ENCODE results near the gene SARDH. TPM values are rescaled to one million over a fixed set of nuclear protein-coding genes. Genes with fewer than 3 reads are reported as not detected.
"Not testable (repeated sequence)": the region's sequence is repeated elsewhere in the genome, so short reads cannot be mapped to it uniquely, and the experiment has no call there.

The SARDH gene
- total RNA-seq, 2 experiments from 2014 or later: 17.7 to 18.5 TPM

DNA sequence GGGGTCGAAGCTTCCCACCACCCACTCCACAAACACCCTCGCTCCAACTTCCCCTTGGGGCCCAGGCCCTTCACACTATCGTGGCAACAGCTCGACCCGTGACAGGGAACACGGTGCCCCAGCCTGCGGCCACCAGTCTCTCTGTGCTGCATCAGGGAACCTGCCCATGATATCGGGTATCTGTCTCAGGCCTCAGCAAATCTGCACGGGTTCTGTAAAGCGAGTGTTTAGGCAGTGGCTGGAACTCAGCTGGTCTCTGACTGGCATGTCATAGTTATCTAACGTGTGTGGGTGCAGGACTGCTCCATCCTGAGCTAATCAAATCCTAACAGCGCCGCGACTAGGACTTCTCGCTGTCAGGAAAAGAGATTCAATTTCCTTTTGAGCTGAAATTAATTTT, 59.1 kb downstream of the SARDH start:
- peaks cover 70% of the 10 kb centered on the region for H3K4me1 Mint-ChIP-seq (ENCODE audit: low read depth)

DNA sequence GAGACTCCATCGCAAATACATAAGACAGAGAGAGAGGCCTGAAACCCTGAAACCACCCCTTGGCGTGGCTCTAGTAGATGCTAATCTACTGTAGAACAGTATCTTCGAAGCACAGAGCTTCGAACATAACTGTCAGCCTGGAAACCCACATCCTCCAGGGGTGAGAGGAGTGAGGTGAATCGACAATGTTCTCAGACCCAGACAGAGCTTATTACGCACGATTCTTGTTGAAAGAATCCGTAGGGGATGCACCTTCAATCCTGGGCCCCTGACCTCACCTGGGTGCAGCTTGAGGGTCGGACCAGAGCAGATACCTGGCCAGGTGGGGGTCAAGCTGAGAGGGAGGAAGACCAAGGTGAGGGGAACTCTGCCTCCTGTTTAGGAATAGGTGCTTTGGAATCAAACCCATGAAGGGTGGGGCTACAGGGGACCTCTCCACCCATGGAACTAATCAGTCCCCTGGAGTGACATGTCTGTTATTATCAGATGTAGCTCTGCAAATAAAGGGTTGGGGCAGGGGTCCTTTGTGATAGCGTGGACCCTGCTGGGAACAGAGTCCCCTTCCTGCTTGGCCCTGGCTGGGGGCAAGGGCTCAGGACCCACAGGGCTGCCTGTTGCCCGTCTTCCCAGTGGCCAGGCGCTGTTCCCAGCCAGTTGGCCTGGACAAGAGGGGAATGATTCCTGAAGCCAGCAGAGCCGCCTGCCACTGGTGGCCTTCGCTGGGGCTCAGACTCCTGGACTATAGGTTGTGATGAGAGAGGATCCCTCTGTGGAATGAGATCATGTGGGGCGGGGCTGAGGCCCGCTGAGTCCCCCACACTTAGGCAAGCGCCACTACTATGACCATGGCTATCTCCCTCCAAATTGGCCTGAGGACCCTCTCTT, 60.8 kb downstream of the SARDH start:
- ATAC-seq (ENCODE audit: poor library complexity) (peak; percentile 93), DNase-seq (peak; percentile 54 to 92 (median 66))
- POLR2A ChIA-PET: interaction anchor here (1.0 to 2.2 kb wide), 10 partner anchors 14 to 168 kb away, joined by 3 to 80 read pairs (median 4); partner anchors contain the start of gene SARDH
- no peaks in the 10 kb centered on the region for H3K27me3 ChIP-seq (ENCODE audit: control insufficient read depth in 1 of 2, insufficient read depth in 2 of 2, low read length in 2 of 2)
- peaks cover 8% of the 10 kb centered on the region for H3K36me3 ChIP-seq (ENCODE audit: insufficient read depth, low read length)
- Mint-ChIP-seq H3K27me3 (no peaks in the 10 kb centered on the region), H3K36me3 (ENCODE audit: low read depth) (peaks cover 9% of the 10 kb centered on the region), H3K4me3 (peak overlapping the region; percentile 65), H3K4me1 (ENCODE audit: low read depth) (peaks cover 57% of the 10 kb centered on the region), H3K9me3 (no peaks in the 10 kb centered on the region), H3K27ac (peak overlapping the region; percentile 98)
- H3K4me3 ChIP-seq (ENCODE audit: low read length): no peak overlapping the region
- no peaks in the 10 kb centered on the region for H3K9me3 ChIP-seq (ENCODE audit: control insufficient read depth in 1 of 2, insufficient read depth in 1 of 2, low read length in 2 of 2)
- peak overlapping the region; percentile 83 to 98 for H3K27ac ChIP-seq (ENCODE audit: low read depth in 1 of 2, low read length in 2 of 2)
- peaks cover 54% of the 10 kb centered on the region for H3K4me1 ChIP-seq (ENCODE audit: insufficient read depth, low read length)
- TF ChIP-seq, protein P1, sequence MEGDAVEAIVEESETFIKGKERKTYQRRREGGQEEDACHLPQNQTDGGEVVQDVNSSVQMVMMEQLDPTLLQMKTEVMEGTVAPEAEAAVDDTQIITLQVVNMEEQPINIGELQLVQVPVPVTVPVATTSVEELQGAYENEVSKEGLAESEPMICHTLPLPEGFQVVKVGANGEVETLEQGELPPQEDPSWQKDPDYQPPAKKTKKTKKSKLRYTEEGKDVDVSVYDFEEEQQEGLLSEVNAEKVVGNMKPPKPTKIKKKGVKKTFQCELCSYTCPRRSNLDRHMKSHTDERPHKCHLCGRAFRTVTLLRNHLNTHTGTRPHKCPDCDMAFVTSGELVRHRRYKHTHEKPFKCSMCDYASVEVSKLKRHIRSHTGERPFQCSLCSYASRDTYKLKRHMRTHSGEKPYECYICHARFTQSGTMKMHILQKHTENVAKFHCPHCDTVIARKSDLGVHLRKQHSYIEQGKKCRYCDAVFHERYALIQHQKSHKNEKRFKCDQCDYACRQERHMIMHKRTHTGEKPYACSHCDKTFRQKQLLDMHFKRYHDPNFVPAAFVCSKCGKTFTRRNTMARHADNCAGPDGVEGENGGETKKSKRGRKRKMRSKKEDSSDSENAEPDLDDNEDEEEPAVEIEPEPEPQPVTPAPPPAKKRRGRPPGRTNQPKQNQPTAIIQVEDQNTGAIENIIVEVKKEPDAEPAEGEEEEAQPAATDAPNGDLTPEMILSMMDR (IDR thresholded peaks at IDR 0.05): no peak
- CTCF ChIA-PET: interaction anchor here (1.2 kb wide), 1 partner anchor 25 kb away, joined by 5 read pairs; no protein-coding TSS in a partner anchor
- intact Hi-C loops (cut with DNase I, micrococcal nuclease): loop anchor here in 1 of 2 experiments (1.0 to 2.0 kb wide), 2 partner anchors 21 to 25 kb away; no protein-coding TSS in a partner anchor

More for the DNA sequence above, 59.1 kb downstream of the SARDH start:
- H3K9me3 ChIP-seq (ENCODE audit: control insufficient read depth in 1 of 2, insufficient read depth in 1 of 2, low read length in 2 of 2): no peaks in the 10 kb centered on the region
- peak overlapping the region in 1 of 2 donors; percentile 98 for H3K27ac ChIP-seq (ENCODE audit: low read depth in 1 of 2, low read length in 2 of 2)
- ATAC-seq (ENCODE audit: poor library complexity) (no peak), DNase-seq (no peak)
- peaks cover 17% of the 10 kb centered on the region for H3K36me3 Mint-ChIP-seq (ENCODE audit: low read depth)
- ChIA-PET POLR2A (interaction anchor here (1.2 to 2.6 kb wide), 2 partner anchors 22 to 23 kb away, joined by 3 to 10 read pairs; no protein-coding TSS in a partner anchor), CTCF (no interaction called here)
- no peaks in the 10 kb centered on the region for H3K9me3 Mint-ChIP-seq
- peaks cover 8% of the 10 kb centered on the region for H3K36me3 ChIP-seq (ENCODE audit: insufficient read depth, low read length)
- intact Hi-C loops (cut with DNase I, micrococcal nuclease): no loop called here
- no peaks in the 10 kb centered on the region for H3K27me3 ChIP-seq (ENCODE audit: control insufficient read depth in 1 of 2, insufficient read depth in 2 of 2, low read length in 2 of 2)
- no peak overlapping the region for H3K4me3 ChIP-seq (ENCODE audit: low read length)
- no peaks in the 10 kb centered on the region for H3K27me3 Mint-ChIP-seq
- TF ChIP-seq, protein P1 (IDR thresholded peaks at IDR 0.05): no peak
- H3K4me3 Mint-ChIP-seq: no peak overlapping the region
- peaks cover 67% of the 10 kb centered on the region for H3K4me1 ChIP-seq (ENCODE audit: insufficient read depth, low read length)
- H3K27ac Mint-ChIP-seq: peak overlapping the region; percentile 98

- peaks cover 9% of the 10 kb centered on the region for H3K36me3 Mint-ChIP-seq (ENCODE audit: low read depth)
- CTCF ChIA-PET: interaction anchor here (1.2 to 1.8 kb wide), 2 partner anchors 20 to 25 kb away, joined by 5 to 6 read pairs; no protein-coding TSS in a partner anchor
- Histone ChIP-seq H3K27me3 (ENCODE audit: control insufficient read depth in 1 of 2, insufficient read depth in 2 of 2, low read length in 2 of 2) (no peaks in the 10 kb centered on the region), H3K4me3 (ENCODE audit: low read length) (no peak overlapping the region), H3K27ac (ENCODE audit: low read depth in 1 of 2, low read length in 2 of 2) (peak overlapping the region; percentile 83 to 98), H3K4me1 (ENCODE audit: insufficient read depth, low read length) (peaks cover 49% of the 10 kb centered on the region), H3K36me3 (ENCODE audit: insufficient read depth, low read length) (peaks cover 6% of the 10 kb centered on the region), H3K9me3 (ENCODE audit: control insufficient read depth in 1 of 2, insufficient read depth in 1 of 2, low read length in 2 of 2) (no peaks in the 10 kb centered on the region)
- H3K27me3 Mint-ChIP-seq: no peaks in the 10 kb centered on the region
- TF ChIP-seq, protein P1 (IDR thresholded peaks at IDR 0.05): no peak
- no peaks in the 10 kb centered on the region for H3K9me3 Mint-ChIP-seq
- no peak for ATAC-seq (ENCODE audit: poor library complexity)
- H3K4me3 Mint-ChIP-seq: peak overlapping the region; percentile 26
- intact Hi-C loops (cut with DNase I, micrococcal nuclease): loop anchor here in 1 of 2 experiments (2.0 kb wide), 1 partner anchor 20 kb away; no protein-coding TSS in a partner anchor
- H3K4me1 Mint-ChIP-seq (ENCODE audit: low read depth): peaks cover 48% of the 10 kb centered on the region
- POLR2A ChIA-PET: interaction anchor here (1.0 to 2.2 kb wide), 10 partner anchors 14 to 167 kb away, joined by 3 to 80 read pairs (median 4); partner anchors contain the start of gene SARDH
- H3K27ac Mint-ChIP-seq: peak overlapping the region; percentile 98
- no peak for DNase-seq
These were observed 61.7 kb downstream of the SARDH start for GRCh38 chr9:133676450-133676849.

DNA sequence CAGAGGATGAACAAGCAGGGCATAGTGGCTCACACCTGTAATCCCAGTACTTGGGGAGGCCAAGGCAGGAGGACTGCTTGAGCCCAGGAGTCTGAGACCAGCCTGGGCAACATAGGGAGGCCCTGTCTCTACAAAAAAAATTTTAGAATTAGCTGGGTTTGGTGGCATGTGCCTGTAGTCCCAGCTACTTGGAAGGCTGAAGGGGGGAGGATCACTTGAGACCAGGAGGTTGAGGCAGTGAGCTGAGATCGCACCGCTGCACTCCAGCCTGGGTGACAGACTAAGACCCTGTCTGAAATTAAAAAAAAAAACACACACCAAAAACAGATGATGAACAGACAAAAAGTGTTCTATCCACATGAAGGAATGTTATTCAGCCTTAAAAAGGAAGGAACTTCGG, 62.4 kb downstream of the SARDH start:
- not testable (repeated sequence) for H3K4me3 ChIP-seq (ENCODE audit: low read length); H3K9me3 Mint-ChIP-seq; H3K27me3 ChIP-seq (ENCODE audit: control insufficient read depth in 1 of 2, insufficient read depth in 2 of 2, low read length in 2 of 2); H3K4me3 Mint-ChIP-seq; H3K27me3 Mint-ChIP-seq; H3K36me3 ChIP-seq (ENCODE audit: insufficient read depth, low read length); H3K9me3 ChIP-seq (ENCODE audit: control insufficient read depth in 1 of 2, insufficient read depth in 1 of 2, low read length in 2 of 2); H3K36me3 Mint-ChIP-seq (ENCODE audit: low read depth); ATAC-seq (ENCODE audit: poor library complexity); DNase-seq
- H3K4me1 Mint-ChIP-seq (ENCODE audit: low read depth): peaks cover 48% of the 10 kb centered on the region
- POLR2A ChIA-PET: interaction anchor here (1.9 to 2.2 kb wide), 2 partner anchors 17 to 27 kb away, joined by 16 to 80 read pairs; no protein-coding TSS in a partner anchor
- Histone ChIP-seq H3K27ac (ENCODE audit: low read depth in 1 of 2, low read length in 2 of 2) (peak overlapping the region; percentile 83 to 98), H3K4me1 (ENCODE audit: insufficient read depth, low read length) (peaks cover 42% of the 10 kb centered on the region)
- CTCF ChIA-PET: interaction anchor here (1.8 kb wide), 1 partner anchor 19 kb away, joined by 6 read pairs; no protein-coding TSS in a partner anchor
- intact Hi-C loops (cut with DNase I, micrococcal nuclease): loop anchor here in 1 of 2 experiments (2.0 kb wide), 1 partner anchor 19 kb away; no protein-coding TSS in a partner anchor
- peak overlapping the region; percentile 98 for H3K27ac Mint-ChIP-seq

All from CD4-positive, alpha-beta T cell (primary cell).